HCT116 (cell line): ENCODE results near the gene ATAD5. TPM values are rescaled to one million over a fixed set of nuclear protein-coding genes. Genes with fewer than 3 reads are reported as not detected.

Source experiments
- ATAC-seq: fragments of 200-7000 bp; cut with Tn5 transposase; 2 replicates; pipeline ENCODE4 v1.9.1; 2020; ENCODE audit warnings: mild to moderate bottlenecking, moderate library complexity
- BruUV-seq: library from RNA; stranded (reverse); fragments of 400-500 nt; replicated peaks from 2 replicates; lab custom pipeline; 2021; lab: Mats Ljungman, UMichigan
- CTCF ChIA-PET: fragments of 300-600 bp; sonication (Branson Sonifier 250); formaldehyde crosslinking; loops from one replicate; lab custom pipeline; 2021; ENCODE audit warnings: antibody characterized with exemption; lab: Charles Lee
- POLR2A ChIA-PET: fragments of 300-600, 350-600 bp; sonication (Branson Sonifier 250); formaldehyde crosslinking; loops from one replicate; lab custom pipeline; 2021; ENCODE audit warnings: antibody characterized with exemption; lab: Charles Lee
- RAD21 ChIA-PET, 2 experiments: fragments of 300-600 bp; sonication (Branson Sonifier 250); formaldehyde crosslinking; loops; one replicate each; lab custom pipeline; 2023; ENCODE audit warnings: low total read pairs in 2 of 2; ENCODE audit not compliant: uncharacterized antibody in 2 of 2, unreplicated experiment in 2 of 2, low non-redundant PET in 1 of 2; lab: Charles Lee
- DNase-seq: peaks from one replicate; pipeline ENCODE4 v3.0.0-alpha.2; 2010; ENCODE audit warnings: low read depth, low spot score
- H2AFZ ChIP-seq: fragments of 200-600 bp; shearing (Covaris generic), sonication (generic); 2 replicates; pipeline ENCODE4 v1.6.1; 2017; ENCODE audit warnings: low read depth, mixed run types, mixed read lengths, antibody characterized with exemption, low read length; ENCODE audit not compliant: poor library complexity, severe bottlenecking
- H3K27ac ChIP-seq: 2 replicates; pipeline ENCODE4 v1.5.1; 2012; ENCODE audit warnings: low read depth, low read length
- H3K27me3 ChIP-seq: fragments of 200-600 bp; sonication (generic); 2 replicates; pipeline ENCODE4 v1.6.1; 2016; ENCODE audit warnings: mixed run types, low read length, mixed read lengths; ENCODE audit not compliant: insufficient read depth
- H3K36me3 ChIP-seq, 2 experiments: fragments of 200-500 bp in 1 of 2; fragments of 200-600 bp in 1 of 2; sonication (Bioruptor generic) in 1 of 2; sonication (generic) in 1 of 2; 2 replicates each; pipeline versions ENCODE4 v1.5.1 to v1.6.1; 2014 to 2016; ENCODE audit warnings: low read length in 2 of 2, inconsistent platforms in 1 of 2, mixed read lengths in 1 of 2, mixed run types in 1 of 2; ENCODE audit not compliant: insufficient read depth in 2 of 2, control insufficient read depth in 1 of 2
- H3K4me1 ChIP-seq, 2 experiments: fragments of 200-600 bp in 1 of 2; sonication (generic) in 1 of 2; 2 replicates each; pipeline versions ENCODE4 v1.5.1 to v1.6.1; 2012 to 2017; ENCODE audit warnings: low read length in 2 of 2, inconsistent platforms in 1 of 2, mild to moderate bottlenecking in 1 of 2, mixed read lengths in 1 of 2, mixed run types in 1 of 2, moderate library complexity in 1 of 2; ENCODE audit not compliant: insufficient read depth in 2 of 2, control insufficient read depth in 1 of 2
- H3K4me2 ChIP-seq: fragments of 200-600 bp; sonication (generic); 2 replicates; pipeline ENCODE4 v1.6.1; 2017; ENCODE audit warnings: mixed run types, low read length, mixed read lengths
- H3K4me3 ChIP-seq, 2 experiments: fragments of 200-600 bp in 1 of 2; sonication (generic) in 1 of 2; replicated peaks in 1 of 2; 2 replicates each; pipeline ENCODE4 v1.5.1; 2011 to 2016; ENCODE audit warnings: low read length in 2 of 2, control low read depth in 1 of 2, low read depth in 1 of 2, mild to moderate bottlenecking in 1 of 2, mixed read lengths in 1 of 2, mixed run types in 1 of 2
- H3K79me2 ChIP-seq: fragments of 200-600 bp; sonication (generic); 2 replicates; pipeline ENCODE4 v1.6.1; 2017; ENCODE audit warnings: mild to moderate bottlenecking, mixed run types, low read length, moderate library complexity, mixed read lengths; ENCODE audit not compliant: insufficient read depth
- H3K9ac ChIP-seq: fragments of 200-600 bp; sonication (generic); 2 replicates; pipeline ENCODE4 v1.6.1; 2016; ENCODE audit warnings: low read length, mixed read lengths
- H3K9me2 ChIP-seq: fragments of 200-600 bp; sonication (generic), shearing (Covaris generic); 2 replicates; pipeline ENCODE4 v1.6.1; 2017; ENCODE audit warnings: mixed run types, mild to moderate bottlenecking, moderate library complexity; ENCODE audit not compliant: insufficient read depth
- H3K9me3 ChIP-seq, 2 experiments: fragments of 200-500 bp in 1 of 2; fragments of 200-600 bp in 1 of 2; sonication (Bioruptor generic) in 1 of 2; sonication (generic) in 1 of 2; 2 replicates each; pipeline ENCODE4 v1.6.1; 2014 to 2017; ENCODE audit warnings: low read length in 2 of 2, mixed read lengths in 2 of 2, inconsistent platforms in 1 of 2, low read depth in 1 of 2, mild to moderate bottlenecking in 1 of 2, mixed run types in 1 of 2, moderate library complexity in 1 of 2; ENCODE audit not compliant: control insufficient read depth in 1 of 2, insufficient read depth in 1 of 2
- H4K20me1 ChIP-seq: fragments of 200-600 bp; sonication (generic), shearing (Covaris generic); 2 replicates; pipeline ENCODE4 v1.6.1; 2017; ENCODE audit warnings: mixed run types, mild to moderate bottlenecking, moderate library complexity; ENCODE audit not compliant: insufficient read depth
- CBX3 ChIP-seq: IDR thresholded peaks from 2 replicates; pipeline ENCODE4 v1.6.1; 2012; ENCODE audit warnings: low read depth
- ELF1 ChIP-seq: IDR thresholded peaks from 2 replicates; pipeline ENCODE4 v1.6.1; 2012; ENCODE audit warnings: low read depth, borderline replicate concordance
- EZH2 ChIP-seq: fragments of 200-600 bp; sonication (generic); IDR thresholded peaks from 2 replicates; pipeline ENCODE4 v1.6.1; 2017; ENCODE audit warnings: antibody characterized with exemption, mixed run types
- EZH2phosphoT487 ChIP-seq: fragments of 200-600 bp; IDR thresholded peaks from 2 replicates; pipeline ENCODE4 v1.6.1; 2018; ENCODE audit warnings: antibody characterized with exemption, borderline replicate concordance
- JUND ChIP-seq: IDR thresholded peaks from 2 replicates; pipeline ENCODE4 v1.6.1; 2012
- POLR2A ChIP-seq: IDR thresholded peaks from 2 replicates; pipeline ENCODE4 v1.7.0; 2011; ENCODE audit warnings: borderline replicate concordance; ENCODE audit not compliant: insufficient read depth, insufficient read length; ENCODE audit errors: extremely low read depth
- RAD21 ChIP-seq: IDR thresholded peaks from 2 replicates; pipeline ENCODE4 v1.6.1; 2012; ENCODE audit warnings: low read depth, mild to moderate bottlenecking
- SIN3A ChIP-seq: IDR thresholded peaks from 2 replicates; pipeline ENCODE4 v1.6.1; 2012; ENCODE audit warnings: low read depth
- SP1 ChIP-seq: IDR thresholded peaks from 2 replicates; pipeline ENCODE4 v1.6.1; 2012; ENCODE audit warnings: low read depth
- SRF ChIP-seq: IDR thresholded peaks from 2 replicates; pipeline ENCODE4 v1.6.1; 2012; ENCODE audit warnings: low read depth
- TCF7L2 ChIP-seq: IDR thresholded peaks from 2 replicates; pipeline ENCODE4 v1.7.0; 2011; ENCODE audit warnings: borderline replicate concordance, inconsistent platforms; ENCODE audit not compliant: insufficient read depth, insufficient read length; ENCODE audit errors: extremely low read depth
- YY1 ChIP-seq: IDR thresholded peaks from 2 replicates; pipeline ENCODE4 v1.6.1; 2011; ENCODE audit warnings: low read length, low read depth, moderate library complexity, mild to moderate bottlenecking; ENCODE audit not compliant: insufficient replicate concordance; ENCODE audit errors: extremely low read depth
- ZFX ChIP-seq: fragments of 450-650 bp; IDR thresholded peaks from 2 replicates; pipeline ENCODE4 v1.6.1; 2017
- ZNF274 ChIP-seq: fragments of 200-500 bp; sonication (Bioruptor generic); IDR thresholded peaks from 2 replicates; pipeline ENCODE4 v1.6.1; 2014; ENCODE audit warnings: mild to moderate bottlenecking, low read depth, low read length, inconsistent platforms
- intact Hi-C: fragments of 100-400 bp; cut with micrococcal nuclease; formaldehyde crosslinking; loops from 2 replicates; pipeline ENCODE4 v1.10.0; 2022
- total RNA-seq: library from RNA; stranded (reverse); gene quantifications from one replicate; pipeline ENCODE4 v1.2.1, GENCODE V29; 2021; ENCODE audit not compliant: unreplicated experiment
- TF ChIP-seq, protein P1 (sequence below): IDR thresholded peaks from 2 replicates; pipeline ENCODE4 v1.6.1; 2011; ENCODE audit warnings: mild to moderate bottlenecking, low read length, moderate library complexity; ENCODE audit not compliant: insufficient replicate concordance; ENCODE audit errors: extremely low read depth
- TF ChIP-seq, protein P2 (sequence below): IDR thresholded peaks from 2 replicates; pipeline ENCODE4 v1.6.1; 2012; ENCODE audit warnings: low read depth
- TF ChIP-seq, protein P3 (sequence below): IDR thresholded peaks from 2 replicates; pipeline ENCODE4 v1.6.1; 2012
- TF ChIP-seq, protein P4 (sequence below): IDR thresholded peaks from 2 replicates; pipeline ENCODE4 v1.6.1; 2012

The ATAD5 gene
- total RNA-seq, 1 experiment from 2014 or later = 9.5 TPM

DNA sequence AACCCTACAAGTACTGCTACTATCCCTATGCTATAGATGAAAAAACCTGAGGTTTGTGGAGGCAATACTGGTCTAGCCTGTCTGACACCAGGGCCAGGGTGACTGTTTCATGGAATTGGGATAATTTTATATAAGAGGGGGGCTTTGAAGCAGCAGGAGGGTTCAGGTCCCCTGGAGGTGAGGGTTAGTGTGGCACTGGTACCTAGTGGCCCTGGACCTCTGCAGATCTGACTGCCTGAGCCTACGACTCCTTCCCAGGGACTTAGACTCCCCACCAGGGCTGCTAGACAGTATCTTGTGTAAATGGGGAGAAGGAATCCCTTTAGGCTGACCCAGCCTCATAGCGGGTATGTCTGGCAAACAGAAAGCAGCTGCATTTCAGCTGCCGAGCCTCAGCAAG is 96.8 kb downstream of the ATAD5 start:
- ChIA-PET POLR2A (no interaction called here), CTCF (no interaction called here)
- no peaks in the 10 kb centered on the region for H3K4me1 ChIP-seq

More for the DNA sequence above, 96.8 kb downstream of the ATAD5 start:
- Histone ChIP-seq H3K27me3 (no peaks in the 10 kb centered on the region), H3K9ac (no peak overlapping the region), H3K9me2 (no peaks in the 10 kb centered on the region), H3K9me3 (no peaks in the 10 kb centered on the region), H3K4me2 (no peak overlapping the region), H3K36me3 (no peaks in the 10 kb centered on the region; a peak in 1 of 4 replicates), H3K79me2 (no peaks in the 10 kb centered on the region), H4K20me1 (no peaks in the 10 kb centered on the region), H3K4me3 (no peak overlapping the region), H3K27ac (no peak overlapping the region), H2AFZ (no peak overlapping the region)
- no TSS peak for BruUV-seq
- intact Hi-C loops = no loop called here
- RAD21 ChIA-PET = no interaction called here
- ATAC-seq (no peak), DNase-seq (no peak)
- TF ChIP-seq YY1 (no peak), TCF7L2 (no peak), JUND (no peak), POLR2A (no peak), ZFX (no peak), ELF1 (no peak), EZH2 (no peak), SRF (no peak), EZH2phosphoT487 (no peak), ZNF274 (no peak), SP1 (no peak), SIN3A (no peak), RAD21 (no peak), CBX3 (no peak)
- TF ChIP-seq, protein P1, sequence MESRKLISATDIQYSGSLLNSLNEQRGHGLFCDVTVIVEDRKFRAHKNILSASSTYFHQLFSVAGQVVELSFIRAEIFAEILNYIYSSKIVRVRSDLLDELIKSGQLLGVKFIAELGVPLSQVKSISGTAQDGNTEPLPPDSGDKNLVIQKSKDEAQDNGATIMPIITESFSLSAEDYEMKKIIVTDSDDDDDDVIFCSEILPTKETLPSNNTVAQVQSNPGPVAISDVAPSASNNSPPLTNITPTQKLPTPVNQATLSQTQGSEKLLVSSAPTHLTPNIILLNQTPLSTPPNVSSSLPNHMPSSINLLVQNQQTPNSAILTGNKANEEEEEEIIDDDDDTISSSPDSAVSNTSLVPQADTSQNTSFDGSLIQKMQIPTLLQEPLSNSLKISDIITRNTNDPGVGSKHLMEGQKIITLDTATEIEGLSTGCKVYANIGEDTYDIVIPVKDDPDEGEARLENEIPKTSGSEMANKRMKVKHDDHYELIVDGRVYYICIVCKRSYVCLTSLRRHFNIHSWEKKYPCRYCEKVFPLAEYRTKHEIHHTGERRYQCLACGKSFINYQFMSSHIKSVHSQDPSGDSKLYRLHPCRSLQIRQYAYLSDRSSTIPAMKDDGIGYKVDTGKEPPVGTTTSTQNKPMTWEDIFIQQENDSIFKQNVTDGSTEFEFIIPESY = no peak
- TF ChIP-seq, protein P2, sequence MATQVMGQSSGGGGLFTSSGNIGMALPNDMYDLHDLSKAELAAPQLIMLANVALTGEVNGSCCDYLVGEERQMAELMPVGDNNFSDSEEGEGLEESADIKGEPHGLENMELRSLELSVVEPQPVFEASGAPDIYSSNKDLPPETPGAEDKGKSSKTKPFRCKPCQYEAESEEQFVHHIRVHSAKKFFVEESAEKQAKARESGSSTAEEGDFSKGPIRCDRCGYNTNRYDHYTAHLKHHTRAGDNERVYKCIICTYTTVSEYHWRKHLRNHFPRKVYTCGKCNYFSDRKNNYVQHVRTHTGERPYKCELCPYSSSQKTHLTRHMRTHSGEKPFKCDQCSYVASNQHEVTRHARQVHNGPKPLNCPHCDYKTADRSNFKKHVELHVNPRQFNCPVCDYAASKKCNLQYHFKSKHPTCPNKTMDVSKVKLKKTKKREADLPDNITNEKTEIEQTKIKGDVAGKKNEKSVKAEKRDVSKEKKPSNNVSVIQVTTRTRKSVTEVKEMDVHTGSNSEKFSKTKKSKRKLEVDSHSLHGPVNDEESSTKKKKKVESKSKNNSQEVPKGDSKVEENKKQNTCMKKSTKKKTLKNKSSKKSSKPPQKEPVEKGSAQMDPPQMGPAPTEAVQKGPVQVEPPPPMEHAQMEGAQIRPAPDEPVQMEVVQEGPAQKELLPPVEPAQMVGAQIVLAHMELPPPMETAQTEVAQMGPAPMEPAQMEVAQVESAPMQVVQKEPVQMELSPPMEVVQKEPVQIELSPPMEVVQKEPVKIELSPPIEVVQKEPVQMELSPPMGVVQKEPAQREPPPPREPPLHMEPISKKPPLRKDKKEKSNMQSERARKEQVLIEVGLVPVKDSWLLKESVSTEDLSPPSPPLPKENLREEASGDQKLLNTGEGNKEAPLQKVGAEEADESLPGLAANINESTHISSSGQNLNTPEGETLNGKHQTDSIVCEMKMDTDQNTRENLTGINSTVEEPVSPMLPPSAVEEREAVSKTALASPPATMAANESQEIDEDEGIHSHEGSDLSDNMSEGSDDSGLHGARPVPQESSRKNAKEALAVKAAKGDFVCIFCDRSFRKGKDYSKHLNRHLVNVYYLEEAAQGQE = no peak
- TF ChIP-seq, protein P3, sequence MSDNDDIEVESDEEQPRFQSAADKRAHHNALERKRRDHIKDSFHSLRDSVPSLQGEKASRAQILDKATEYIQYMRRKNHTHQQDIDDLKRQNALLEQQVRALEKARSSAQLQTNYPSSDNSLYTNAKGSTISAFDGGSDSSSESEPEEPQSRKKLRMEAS = no peak
- TF ChIP-seq, protein P4, sequence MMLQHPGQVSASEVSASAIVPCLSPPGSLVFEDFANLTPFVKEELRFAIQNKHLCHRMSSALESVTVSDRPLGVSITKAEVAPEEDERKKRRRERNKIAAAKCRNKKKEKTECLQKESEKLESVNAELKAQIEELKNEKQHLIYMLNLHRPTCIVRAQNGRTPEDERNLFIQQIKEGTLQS = no peak
